K562 (cell line): ENCODE data around the gene POMT1. TPM values are rescaled to one million over a fixed set of nuclear protein-coding genes. Genes with fewer than 3 reads are reported as not detected.

Experiments used
- ATAC-seq: fragments of 200-7000 bp; cut with Tn5 transposase; 3 replicates; pipeline ENCODE4 v1.9.1; 2020; ENCODE audit warnings: moderate library complexity
- BruUV-seq: library from RNA; stranded (reverse); fragments of 400-500 nt; replicated peaks from 2 replicates; lab custom pipeline; 2021; lab: Mats Ljungman, UMichigan
- CTCF ChIA-PET: fragments of 300-600 bp; formaldehyde crosslinking; extraction: SDS; loops from one replicate; lab custom pipeline; 2021; ENCODE audit warnings: low intra/inter-chr PET ratio; lab: Yijun Ruan, JAX
- POLR2A ChIA-PET: fragments of 300-600, 350-650 bp; sonication (Branson Sonifier 250); formaldehyde crosslinking; extraction: SDS; loops from one replicate; lab custom pipeline; 2021; ENCODE audit warnings: antibody characterized with exemption, inconsistent platforms; lab: Yijun Ruan, JAX
- DNase-seq, 4 experiments: peaks; one replicate each; pipeline versions ENCODE4 v3.0.0 to v3.0.0-alpha.2; 2011 to 2018; ENCODE audit warnings: low spot score in 3 of 4, mixed read lengths in 3 of 4; ENCODE audit errors: extremely low read depth in 1 of 4
- FAIRE-seq: peaks from 2 replicates; lab custom pipeline; 2011; peaks lifted over from hg19 to GRCh38; lab: Jason Lieb, UNC
- H2AFZ ChIP-seq: 2 replicates; pipeline ENCODE4 v1.6.0; 2011; ENCODE audit warnings: low read depth, low read length, control low read depth, inconsistent platforms
- H3K27ac ChIP-seq: fragments of 200-600 bp; 3 replicates; pipeline ENCODE4 v1.8.0; 2011; ENCODE audit warnings: low read depth, mild to moderate bottlenecking, control low read depth, inconsistent platforms, low read length, moderate library complexity, mixed read lengths; ENCODE audit errors: extremely low read depth
- H3K27me3 ChIP-seq, 2 experiments: fragments of 300-600 bp in 1 of 2; 2 replicates in 1 of 2; 3 replicates in 1 of 2; pipeline versions ENCODE4 v1.6.0 to v1.8.0; 2011; ENCODE audit warnings: inconsistent platforms in 2 of 2, low read length in 2 of 2, mild to moderate bottlenecking in 1 of 2, mixed read lengths in 1 of 2, moderate library complexity in 1 of 2; ENCODE audit not compliant: control insufficient read depth in 2 of 2, insufficient read depth in 2 of 2
- H3K36me3 ChIP-seq: fragments of 300-600 bp; 3 replicates; pipeline ENCODE4 v1.8.0; 2011; ENCODE audit warnings: mild to moderate bottlenecking, low read length, inconsistent platforms; ENCODE audit not compliant: control insufficient read depth, insufficient read depth
- H3K4me1 ChIP-seq, 2 experiments: fragments of 200-600 bp in 1 of 2; replicated peaks in 1 of 2; 2 replicates in 1 of 2; 3 replicates in 1 of 2; pipeline versions ENCODE4 v1.5.1 to v1.8.0; 2011; ENCODE audit warnings: inconsistent platforms in 2 of 2, low read length in 2 of 2, mild to moderate bottlenecking in 1 of 2, mixed read lengths in 1 of 2, moderate library complexity in 1 of 2; ENCODE audit not compliant: control insufficient read depth in 2 of 2, insufficient read depth in 2 of 2
- H3K4me2 ChIP-seq: 2 replicates; pipeline ENCODE4 v1.6.1; 2011; ENCODE audit warnings: low read length, control low read depth, inconsistent platforms, mixed read lengths; ENCODE audit not compliant: insufficient read depth
- H3K4me3 ChIP-seq: fragments of 200-600 bp; sonication (generic), shearing (Covaris generic); 2 replicates; pipeline ENCODE4 v1.5.1; 2016; ENCODE audit warnings: control low read depth, inconsistent platforms
- H3K79me2 ChIP-seq: fragments of 200-600 bp; 3 replicates; pipeline ENCODE4 v1.8.0; 2011; ENCODE audit warnings: low read length, inconsistent platforms; ENCODE audit not compliant: control insufficient read depth, insufficient read depth
- H3K9ac ChIP-seq, 2 experiments: 2 replicates each; pipeline versions ENCODE4 v1.6.0 to v1.6.1; 2011; ENCODE audit warnings: low read depth in 2 of 2, low read length in 2 of 2, control low read depth in 1 of 2, inconsistent platforms in 1 of 2, mild to moderate bottlenecking in 1 of 2, mixed read lengths in 1 of 2; ENCODE audit not compliant: insufficient read depth in 1 of 2
- H3K9me1 ChIP-seq: one replicate; pipeline ENCODE4 v1.6.0; 2011; ENCODE audit warnings: inconsistent platforms, mild to moderate bottlenecking, low read length, moderate library complexity; ENCODE audit not compliant: control insufficient read depth, insufficient read depth
- H3K9me3 ChIP-seq: replicated peaks from 2 replicates; pipeline ENCODE4 v1.5.1; 2011; ENCODE audit warnings: low read depth, low read length, inconsistent platforms; ENCODE audit not compliant: control insufficient read depth, insufficient read depth
- H4K20me1 ChIP-seq: replicated peaks from 2 replicates; pipeline ENCODE4 v1.6.1; 2011; ENCODE audit warnings: low read length, inconsistent platforms, mixed read lengths; ENCODE audit not compliant: control insufficient read depth, insufficient read depth
- ATF2 ChIP-seq: sonication (generic); formaldehyde crosslinking; IDR thresholded peaks from 2 replicates; pipeline ENCODE4 v1.8.1; 2022; ENCODE audit warnings: missing genetic modification reagents
- DLX4 ChIP-seq: fragments of 250-450 bp; sonication (Bioruptor Pico); IDR thresholded peaks from 2 replicates; pipeline ENCODE4 v1.6.1; 2021; ENCODE audit warnings: mild to moderate bottlenecking
- GATAD2A ChIP-seq: fragments of 450-650 bp; IDR thresholded peaks from 2 replicates; pipeline ENCODE4 v1.6.1; 2017
- GMEB1 ChIP-seq: fragments of 250-450 bp; sonication (Bioruptor Pico); IDR thresholded peaks from 2 replicates; pipeline ENCODE4 v1.4.0; 2020; ENCODE audit warnings: mild to moderate bottlenecking
- HBP1 ChIP-seq: fragments of 450-650 bp; formaldehyde crosslinking; IDR thresholded peaks from 2 replicates; pipeline ENCODE4 v1.4.0; 2022; ENCODE audit warnings: missing genetic modification characterization
- HLTF ChIP-seq: fragments of 450-650 bp; IDR thresholded peaks from 2 replicates; pipeline ENCODE4 v1.6.1; 2016
- MEF2D ChIP-seq: conservative IDR thresholded peaks from 2 replicates; pipeline ENCODE4 v1.6.1; 2016; ENCODE audit warnings: low read depth, missing genetic modification characterization, missing compliant biosample characterization
- MXD1 ChIP-seq: fragments of 250-450 bp; sonication (Bioruptor Pico); IDR thresholded peaks from 2 replicates; pipeline ENCODE4 v1.8.0; 2021; ENCODE audit warnings: borderline replicate concordance, mild to moderate bottlenecking, moderate library complexity; ENCODE audit not compliant: poor library complexity, severe bottlenecking
- RFX1 ChIP-seq: fragments of 450-650 bp; IDR thresholded peaks from 2 replicates; pipeline ENCODE4 v1.6.1; 2016; ENCODE audit warnings: mild to moderate bottlenecking, moderate library complexity
- SAFB ChIP-seq: fragments of 200-400 bp; formaldehyde crosslinking; IDR thresholded peaks from 2 replicates; pipeline ENCODE4 v1.6.1; 2017; ENCODE audit warnings: low read depth, low read length, borderline replicate concordance
- TAF7 ChIP-seq: fragments of 450-650 bp; IDR thresholded peaks from 2 replicates; pipeline ENCODE4 v1.6.1; 2016; ENCODE audit warnings: missing genetic modification characterization, missing compliant biosample characterization
- YBX1 ChIP-seq: fragments of 450-650 bp; IDR thresholded peaks from 2 replicates; pipeline ENCODE4 v1.7.1; 2016; ENCODE audit warnings: mild to moderate bottlenecking
- WGBS: fragments of 100-300 bp; shearing (Covaris generic); methylation state at CpG from one replicate; pipeline ENCODE4 v1.1.6; 2016; ENCODE audit warnings: low coverage, mixed read lengths; ENCODE audit not compliant: insufficient coverage; ENCODE audit errors: missing lambda C conversion rate; 5-methylcytosine and 5-hydroxymethylcytosine counted together
- in situ Hi-C: fragments of 300-500 bp; cut with MboI; formaldehyde crosslinking; loops from 4 replicates; pipeline ENCODE4 v1.15.0; 2018; ENCODE audit warnings: inconsistent platforms, mixed read lengths
- intact Hi-C: fragments of 100-400 bp; cut with micrococcal nuclease; formaldehyde crosslinking; loops from 2 replicates; pipeline ENCODE4 v1.14.2; 2022
- polyA plus RNA-seq, 8 experiments: library from polyadenylated mRNA; depleted of rRNA in 4 of 8; stranded (reverse) in 5 of 8; unstranded in 3 of 8; fragments of >200 nt; fragmentation: Nextera tagmentation in 2 of 8; fragmentation: Illumina TruSeq in 1 of 8; extraction: Ambion mirVana in 2 of 8; extraction: Trizol in 1 of 8; gene quantifications; 2 replicates each; pipeline versions ENCODE4 v1.2.1 to v1.2.3, GENCODE V29; 2011 to 2014; ENCODE audit warnings: inconsistent platforms in 1 of 8, missing spikeins in 1 of 8
- total RNA-seq, 7 experiments: library from RNA; depleted of rRNA in 6 of 7; stranded (reverse); fragments of >200 nt in 6 of 7; fragmentation: Illumina TruSeq in 2 of 7; extraction: Trizol in 2 of 7; gene quantifications; 2 replicates each; pipeline versions ENCODE4 v1.2.1 to v1.2.3, GENCODE V29; 2011 to 2021; ENCODE audit warnings: low replicate concordance in 1 of 7

Gene POMT1
- total and polyA plus RNA-seq, 9 of the 15 experiments (the other 6 are each of a cell fraction or from before 2014, with no cell fraction given), result 1.8 to 23.5 (median 14.6) TPM

- TF ChIP-seq MXD1 (CRISPR knock-in tag) (no peak), SAFB (no peak), DLX4 (CRISPR knock-in tag) (no peak), RFX1 (no peak), YBX1 (no peak)
Observed at GRCh38 chr9:131478421-131478868, 24.3 kb upstream of the POMT1 start (continued).

- BruUV-seq, result no TSS peak
- 93% methylated on average over 9 of the region's 10 CpGs for WGBS
- no peak overlapping the region for H3K4me2 ChIP-seq
- H2AFZ ChIP-seq, result no peak overlapping the region
- TF ChIP-seq GMEB1, result no peak
- TF ChIP-seq MEF2D (tag), result no peak
- TF ChIP-seq TAF7 (tag), result no peak
- TF ChIP-seq ATF2 (CRISPR knock-in tag), result no peak
- no peak for TF ChIP-seq HBP1 (CRISPR knock-in tag)
- no peak for TF ChIP-seq HLTF
- no peak for TF ChIP-seq GATAD2A
- H3K9me3 ChIP-seq, result no peaks in the 10 kb centered on the region
- H3K9me1 ChIP-seq, result no peaks in the 10 kb centered on the region
- intact Hi-C loops (loop anchor here (5.0 kb wide), 1 partner anchor 127 kb away; no protein-coding TSS in a partner anchor), in situ Hi-C loops (loop anchor here (10.0 kb wide), 1 partner anchor 124 kb away; no protein-coding TSS in a partner anchor)
- H4K20me1 ChIP-seq, result no peaks in the 10 kb centered on the region
- no peak overlapping the region for H3K4me3 ChIP-seq
- H3K36me3 ChIP-seq, result peaks cover 96% of the 10 kb centered on the region
- POLR2A ChIA-PET, result interaction anchor here (1.6 kb wide), 1 partner anchor 13 kb away, joined by 3 read pairs; no protein-coding TSS in a partner anchor
- ATAC-seq (no peak), FAIRE-seq (no peak), DNase-seq (no peak)
- peaks cover 0 to 7% of the 10 kb centered on the region in 2 experiments; a peak in 1 of 5 replicates for H3K4me1 ChIP-seq
- no peaks in the 10 kb centered on the region for H3K27me3 ChIP-seq
- no peak overlapping the region for H3K27ac ChIP-seq
- H3K79me2 ChIP-seq, result no peaks in the 10 kb centered on the region
- no peak overlapping the region for H3K9ac ChIP-seq
- CTCF ChIA-PET, result interaction anchor here (1.8 kb wide), 1 partner anchor 129 kb away, joined by 12 read pairs; no protein-coding TSS in a partner anchor
Observed at GRCh38 chr9:131478911-131479310, 23.8 kb upstream of the POMT1 start.
